Stimulated activated CD4-positive, alpha-beta T cell treated with anti-CD3 and anti-CD28 coated beads, Interleukin-12 subunit alpha, Interleukin-12 subunit beta, amount 100 ng/mL, for 4 hours (primary cell): ENCODE results near the gene DRAM1.
"Not testable (repeated sequence)": the region's sequence is repeated elsewhere in the genome, so short reads cannot be mapped to it uniquely, and the experiment has no call there.

Source experiments
- DNase-seq: peaks from one replicate; pipeline ENCODE4 v3.0.0-alpha.2; 2020

The DRAM1 gene

GRCh38 chr12:101859664-101860607 is 17.4 kb upstream of the DRAM1 start:
- no peak for DNase-seq

- DNase-seq = not testable (repeated sequence)
Observed at GRCh38 chr12:101861688-101862087, 15.7 kb upstream of the DRAM1 start.

- DNase-seq = no peak
Observed at GRCh38 chr12:101862245-101862644, 15.1 kb upstream of the DRAM1 start.

- no peak for DNase-seq
Observed at GRCh38 chr12:101863981-101864380, 13.4 kb upstream of the DRAM1 start.

GRCh38 chr12:101866615-101867373 is 10.6 kb upstream of the DRAM1 start:
- DNase-seq = no peak

- DNase-seq = not testable (repeated sequence)
Observed at GRCh38 chr12:101867619-101868018, 9.8 kb upstream of the DRAM1 start.

GRCh38 chr12:101870925-101871324 is 6.5 kb upstream of the DRAM1 start:
- DNase-seq = no peak

GRCh38 chr12:101875162-101875561 is 2.2 kb upstream of the DRAM1 start:
- no peak for DNase-seq

GRCh38 chr12:101876322-101876860 is 989 bp upstream of the DRAM1 start:
- no peak for DNase-seq

- DNase-seq = no peak
Observed at GRCh38 chr12:101877806-101878242, 444 bp downstream of the DRAM1 start.

GRCh38 chr12:101878243-101878821 is 952 bp downstream of the DRAM1 start:
- DNase-seq = no peak

- DNase-seq = no peak
Observed at GRCh38 chr12:101880769-101881168, 3.4 kb downstream of the DRAM1 start.

- no peak for DNase-seq
Observed at GRCh38 chr12:101881228-101881627, 3.8 kb downstream of the DRAM1 start.

- no peak for DNase-seq
Observed at GRCh38 chr12:101884174-101884573, 6.8 kb downstream of the DRAM1 start.

- not testable (repeated sequence) for DNase-seq
Observed at GRCh38 chr12:101884781-101885340, 7.5 kb downstream of the DRAM1 start.

GRCh38 chr12:101885912-101886561 is 8.7 kb downstream of the DRAM1 start:
- DNase-seq = no peak

GRCh38 chr12:101889211-101889752 is 11.9 kb downstream of the DRAM1 start:
- no peak for DNase-seq

GRCh38 chr12:101891462-101891971 is 14.1 kb downstream of the DRAM1 start:
- DNase-seq = no peak

GRCh38 chr12:101892794-101893193 is 15.4 kb downstream of the DRAM1 start:
- no peak for DNase-seq

GRCh38 chr12:101901777-101902176 is 24.4 kb downstream of the DRAM1 start:
- DNase-seq = no peak

- DNase-seq = no peak
Observed at GRCh38 chr12:101902641-101903040, 25.3 kb downstream of the DRAM1 start.

GRCh38 chr12:101906226-101906625 is 28.8 kb downstream of the DRAM1 start:
- no peak for DNase-seq
